ENCODE data around the gene GMCL2. TPM values are rescaled to one million over a fixed set of nuclear protein-coding genes. Genes with fewer than 3 reads are reported as not detected.

The GMCL2 gene
- total and polyA plus RNA-seq, 9 donors: 0.08 TPM; not detected in 8

GRCh38 chr5:178182158-178182876 lies 4.9 kb downstream of the GMCL2 start:
- Histone ChIP-seq H3K4me3 (ENCODE audit: low read length) (no peak overlapping the region), H3K4me1 (ENCODE audit: control insufficient read depth, insufficient read depth, low read length) (no peaks in the 10 kb centered on the region), H3K36me3 (ENCODE audit: control insufficient read depth, insufficient read depth, low read length) (no peaks in the 10 kb centered on the region), H3K9me3 (replicated peaks; ENCODE audit: control insufficient read depth, low read depth, low read length) (no peaks in the 10 kb centered on the region), H3K27me3 (ENCODE audit: control insufficient read depth, insufficient read depth, low read length) (peaks cover 2% of the 10 kb centered on the region), H3K27ac (ENCODE audit: low read length) (no peak overlapping the region)
- DNase-seq: no peak
- 32% methylated on average over 3 of the region's 4 CpGs for WGBS (ENCODE audit: insufficient coverage)

GRCh38 chr5:178180141-178180863 lies 6.9 kb downstream of the GMCL2 start:
- no peaks in the 10 kb centered on the region for H3K36me3 ChIP-seq (ENCODE audit: control insufficient read depth, insufficient read depth, low read length)
- DNase-seq: no peak
- 25% methylated on average over 1 of the region's 9 CpGs for WGBS (ENCODE audit: insufficient coverage)

GRCh38 chr5:178177569-178177968 lies 9.6 kb downstream of the GMCL2 start:
- Histone ChIP-seq H3K27ac (ENCODE audit: low read length) (no peak overlapping the region), H3K4me1 (ENCODE audit: control insufficient read depth, insufficient read depth, low read length) (no peaks in the 10 kb centered on the region), H3K27me3 (ENCODE audit: control insufficient read depth, insufficient read depth, low read length) (peaks cover 1% of the 10 kb centered on the region), H3K36me3 (ENCODE audit: control insufficient read depth, insufficient read depth, low read length) (no peaks in the 10 kb centered on the region), H3K4me3 (ENCODE audit: low read length) (no peak overlapping the region), H3K9me3 (replicated peaks; ENCODE audit: control insufficient read depth, low read depth, low read length) (no peaks in the 10 kb centered on the region)
- WGBS (ENCODE audit: insufficient coverage): 82% methylated on average over 5 of the region's 8 CpGs
- no peak for DNase-seq

More at GRCh38 chr5:178180141-178180863, 6.9 kb downstream of the GMCL2 start:
- Histone ChIP-seq H3K27ac (ENCODE audit: low read length) (no peak overlapping the region), H3K4me1 (ENCODE audit: control insufficient read depth, insufficient read depth, low read length) (no peaks in the 10 kb centered on the region), H3K4me3 (ENCODE audit: low read length) (no peak overlapping the region), H3K27me3 (ENCODE audit: control insufficient read depth, insufficient read depth, low read length) (peaks cover 2% of the 10 kb centered on the region), H3K9me3 (replicated peaks; ENCODE audit: control insufficient read depth, low read depth, low read length) (no peaks in the 10 kb centered on the region)

- H3K9me3 ChIP-seq (replicated peaks; ENCODE audit: control insufficient read depth, low read depth, low read length): no peaks in the 10 kb centered on the region
- H3K36me3 ChIP-seq (ENCODE audit: control insufficient read depth, insufficient read depth, low read length): no peaks in the 10 kb centered on the region
- H3K4me1 ChIP-seq (ENCODE audit: control insufficient read depth, insufficient read depth, low read length): no peaks in the 10 kb centered on the region
- no peak overlapping the region for H3K27ac ChIP-seq (ENCODE audit: low read length)
- no peaks in the 10 kb centered on the region for H3K27me3 ChIP-seq (ENCODE audit: control insufficient read depth, insufficient read depth, low read length)
- 77% methylated on average over 4 of the region's 6 CpGs for whole genome bisulfite sequencing (ENCODE audit: insufficient coverage)
- no peak overlapping the region for H3K4me3 ChIP-seq (ENCODE audit: low read length)
- no peak for DNase-seq
Measured at GRCh38 chr5:178176791-178177190, 10.4 kb downstream of the GMCL2 start.

- H3K27me3 ChIP-seq (ENCODE audit: control insufficient read depth, insufficient read depth, low read length): no peaks in the 10 kb centered on the region
- H3K4me3 ChIP-seq (ENCODE audit: low read length): no peak overlapping the region
- 100% methylated on average over 1 of the region's 3 CpGs for WGBS (ENCODE audit: insufficient coverage)
- H3K4me1 ChIP-seq (ENCODE audit: control insufficient read depth, insufficient read depth, low read length): no peaks in the 10 kb centered on the region
- no peaks in the 10 kb centered on the region for H3K9me3 ChIP-seq (replicated peaks; ENCODE audit: control insufficient read depth, low read depth, low read length)
- no peaks in the 10 kb centered on the region for H3K36me3 ChIP-seq (ENCODE audit: control insufficient read depth, insufficient read depth, low read length)
- no peak overlapping the region for H3K27ac ChIP-seq (ENCODE audit: low read length)
- DNase-seq: no peak
Measured at GRCh38 chr5:178174456-178174855, 12.7 kb downstream of the GMCL2 start.

GRCh38 chr5:178170455-178170854 lies 16.7 kb downstream of the GMCL2 start:
- no peak for DNase-seq
- no CpG with 5 or more reads among the region's 2 CpGs for WGBS (ENCODE audit: insufficient coverage)
- no peaks in the 10 kb centered on the region for H3K9me3 ChIP-seq (replicated peaks; ENCODE audit: control insufficient read depth, low read depth, low read length)
- H3K27me3 ChIP-seq (ENCODE audit: control insufficient read depth, insufficient read depth, low read length): peaks cover 9% of the 10 kb centered on the region
- no peak overlapping the region for H3K27ac ChIP-seq (ENCODE audit: low read length)
- no peaks in the 10 kb centered on the region for H3K36me3 ChIP-seq (ENCODE audit: control insufficient read depth, insufficient read depth, low read length)
- no peak overlapping the region for H3K4me3 ChIP-seq (ENCODE audit: low read length)
- no peaks in the 10 kb centered on the region for H3K4me1 ChIP-seq (ENCODE audit: control insufficient read depth, insufficient read depth, low read length)

GRCh38 chr5:178165581-178165980 lies 21.6 kb downstream of the GMCL2 start:
- H3K27me3 ChIP-seq (ENCODE audit: control insufficient read depth, insufficient read depth, low read length): peaks cover 32% of the 10 kb centered on the region
- 32% methylated on average over 37 of the region's 38 CpGs for WGBS (ENCODE audit: insufficient coverage)
- H3K36me3 ChIP-seq (ENCODE audit: control insufficient read depth, insufficient read depth, low read length): no peaks in the 10 kb centered on the region
- H3K4me3 ChIP-seq (ENCODE audit: low read length): no peak overlapping the region
- H3K27ac ChIP-seq (ENCODE audit: low read length): no peak overlapping the region
- H3K9me3 ChIP-seq (replicated peaks; ENCODE audit: control insufficient read depth, low read depth, low read length): no peaks in the 10 kb centered on the region
- no peak for DNase-seq
- H3K4me1 ChIP-seq (ENCODE audit: control insufficient read depth, insufficient read depth, low read length): peaks cover 7% of the 10 kb centered on the region

- Histone ChIP-seq H3K27ac (ENCODE audit: low read length) (no peak overlapping the region), H3K4me3 (ENCODE audit: low read length) (no peak overlapping the region), H3K4me1 (ENCODE audit: control insufficient read depth, insufficient read depth, low read length) (peaks cover 7% of the 10 kb centered on the region), H3K9me3 (replicated peaks; ENCODE audit: control insufficient read depth, low read depth, low read length) (no peaks in the 10 kb centered on the region), H3K27me3 (ENCODE audit: control insufficient read depth, insufficient read depth, low read length) (peaks cover 32% of the 10 kb centered on the region), H3K36me3 (ENCODE audit: control insufficient read depth, insufficient read depth, low read length) (no peaks in the 10 kb centered on the region)
- WGBS (ENCODE audit: insufficient coverage): 7% methylated on average over 31 of the region's 33 CpGs
- DNase-seq: peak; percentile 80
Measured at GRCh38 chr5:178163772-178164735, 23.1 kb downstream of the GMCL2 start.

GRCh38 chr5:178162481-178162880 lies 24.7 kb downstream of the GMCL2 start:
- Histone ChIP-seq H3K27me3 (ENCODE audit: control insufficient read depth, insufficient read depth, low read length) (peaks cover 32% of the 10 kb centered on the region), H3K9me3 (replicated peaks; ENCODE audit: control insufficient read depth, low read depth, low read length) (no peaks in the 10 kb centered on the region), H3K4me1 (ENCODE audit: control insufficient read depth, insufficient read depth, low read length) (peaks cover 7% of the 10 kb centered on the region), H3K36me3 (ENCODE audit: control insufficient read depth, insufficient read depth, low read length) (no peaks in the 10 kb centered on the region), H3K4me3 (ENCODE audit: low read length) (no peak overlapping the region), H3K27ac (ENCODE audit: low read length) (no peak overlapping the region)
- 76% methylated on average over 9 of the region's 9 CpGs for WGBS (ENCODE audit: insufficient coverage)
- DNase-seq: no peak

GRCh38 chr5:178160176-178160575 lies 27.0 kb downstream of the GMCL2 start:
- H3K36me3 ChIP-seq (ENCODE audit: control insufficient read depth, insufficient read depth, low read length): no peaks in the 10 kb centered on the region
- H3K4me1 ChIP-seq (ENCODE audit: control insufficient read depth, insufficient read depth, low read length): peaks cover 7% of the 10 kb centered on the region
- H3K9me3 ChIP-seq (replicated peaks; ENCODE audit: control insufficient read depth, low read depth, low read length): no peaks in the 10 kb centered on the region
- no peak overlapping the region for H3K27ac ChIP-seq (ENCODE audit: low read length)
- no peak overlapping the region for H3K4me3 ChIP-seq (ENCODE audit: low read length)
- DNase-seq: no peak
- 56% methylated on average over 3 of the region's 5 CpGs for WGBS (ENCODE audit: insufficient coverage)
- H3K27me3 ChIP-seq (ENCODE audit: control insufficient read depth, insufficient read depth, low read length): peaks cover 20% of the 10 kb centered on the region

Measured in muscle of leg (tissue), 11 donors.